ENCODE data around the gene TMEM222. TPM values are rescaled to one million over a fixed set of nuclear protein-coding genes. Genes with fewer than 3 reads are reported as not detected.

TMEM222 gene
- total and polyA plus RNA-seq, 12 donors, result 30.7 to 73.2 (median 49.8) TPM

- Histone ChIP-seq H3K4me3 (no peak overlapping the region), H3K27ac (no peak overlapping the region), H3K4me1 (replicated peaks in 1 of 2) (peaks cover 0 to 2% of the 10 kb centered on the region in 2 donors), H3K27me3 (no peaks in the 10 kb centered on the region), H3K36me3 (replicated peaks in 1 of 2) (peaks cover 0 to 32% of the 10 kb centered on the region in 2 donors), H3K9me3 (replicated peaks in 1 of 3) (no peaks in the 10 kb centered on the region)
- 86 to 92% (median 87%) methylated on average over 5 to 11 of the region's 11 CpGs for whole genome bisulfite sequencing, 4 donors
- intact Hi-C loops (cut with DNase I), result loop anchor here (10.0 kb wide), 2 partner anchors 49 to 309 kb away; no protein-coding TSS in a partner anchor
- TF ChIP-seq, protein P1, sequence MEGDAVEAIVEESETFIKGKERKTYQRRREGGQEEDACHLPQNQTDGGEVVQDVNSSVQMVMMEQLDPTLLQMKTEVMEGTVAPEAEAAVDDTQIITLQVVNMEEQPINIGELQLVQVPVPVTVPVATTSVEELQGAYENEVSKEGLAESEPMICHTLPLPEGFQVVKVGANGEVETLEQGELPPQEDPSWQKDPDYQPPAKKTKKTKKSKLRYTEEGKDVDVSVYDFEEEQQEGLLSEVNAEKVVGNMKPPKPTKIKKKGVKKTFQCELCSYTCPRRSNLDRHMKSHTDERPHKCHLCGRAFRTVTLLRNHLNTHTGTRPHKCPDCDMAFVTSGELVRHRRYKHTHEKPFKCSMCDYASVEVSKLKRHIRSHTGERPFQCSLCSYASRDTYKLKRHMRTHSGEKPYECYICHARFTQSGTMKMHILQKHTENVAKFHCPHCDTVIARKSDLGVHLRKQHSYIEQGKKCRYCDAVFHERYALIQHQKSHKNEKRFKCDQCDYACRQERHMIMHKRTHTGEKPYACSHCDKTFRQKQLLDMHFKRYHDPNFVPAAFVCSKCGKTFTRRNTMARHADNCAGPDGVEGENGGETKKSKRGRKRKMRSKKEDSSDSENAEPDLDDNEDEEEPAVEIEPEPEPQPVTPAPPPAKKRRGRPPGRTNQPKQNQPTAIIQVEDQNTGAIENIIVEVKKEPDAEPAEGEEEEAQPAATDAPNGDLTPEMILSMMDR (IDR thresholded peaks at IDR 0.05), result no peak
- no peak for TF ChIP-seq POLR2A (IDR thresholded peaks at IDR 0.05)
- no peak for DNase-seq
These were observed 15.9 kb upstream of the TMEM222 start for GRCh38 chr1:27306071-27306470.

DNA sequence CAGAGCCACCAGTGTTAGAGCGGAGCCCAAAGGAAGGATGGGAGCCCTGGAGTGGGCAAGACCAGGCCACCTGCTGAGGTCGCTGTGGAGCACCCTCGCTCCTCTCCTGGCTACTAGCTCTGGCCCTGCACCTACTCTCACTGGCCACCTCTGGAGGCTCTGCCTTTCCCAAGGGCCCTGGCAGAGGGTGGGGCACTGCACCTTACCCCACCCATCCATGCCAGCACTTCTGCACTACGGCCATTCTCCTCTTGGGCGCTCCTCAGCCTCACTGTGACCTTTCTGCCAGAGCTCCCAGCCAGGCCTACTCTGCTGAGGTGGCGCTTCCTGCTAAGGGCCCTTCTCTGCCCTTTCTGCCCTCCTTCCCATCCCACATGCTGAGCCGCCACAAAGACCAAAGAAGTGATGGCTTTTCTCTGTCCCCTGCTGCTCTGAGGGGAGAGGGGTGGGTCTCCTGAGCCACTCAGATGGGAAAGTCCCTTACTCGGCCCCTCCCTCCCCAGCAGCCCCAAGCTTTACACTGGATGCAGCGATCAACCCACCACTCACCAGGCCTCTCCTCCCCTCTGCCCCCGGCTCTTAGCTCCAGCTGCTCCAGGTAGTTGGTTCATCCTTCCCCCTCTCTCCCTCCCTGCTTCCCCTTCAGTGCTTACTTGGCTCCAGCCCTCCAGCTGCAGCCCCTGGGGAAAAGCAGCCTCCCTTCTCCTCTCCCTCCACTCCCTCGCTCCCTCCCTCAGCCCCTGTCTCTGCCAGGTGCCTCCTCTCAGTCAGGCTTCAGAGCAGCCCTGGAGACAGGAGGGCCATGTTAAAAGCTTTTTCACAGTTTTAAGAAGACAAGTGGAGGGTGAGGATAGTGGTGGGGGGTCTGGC is 14.8 kb upstream of the TMEM222 start:
- Histone ChIP-seq H3K4me3 (no peak overlapping the region), H3K27me3 (no peaks in the 10 kb centered on the region), H3K36me3 (replicated peaks in 1 of 2) (peaks cover 0 to 22% of the 10 kb centered on the region in 2 donors), H3K27ac (peak overlapping the region in 1 of 5 donors; percentile 21), H3K9me3 (replicated peaks in 1 of 3) (no peaks in the 10 kb centered on the region), H3K4me1 (replicated peaks in 1 of 2) (no peaks in the 10 kb centered on the region)
- WGBS, 4 donors, result 84 to 88% (median 86%) methylated on average over 8 to 11 of the region's 11 CpGs
- DNase-seq, result no peak
- TF ChIP-seq, protein P1 (IDR thresholded peaks at IDR 0.05), result no peak
- no peak for TF ChIP-seq POLR2A (IDR thresholded peaks at IDR 0.05)
- intact Hi-C loops (cut with DNase I), result loop anchor here (10.0 kb wide), 2 partner anchors 48 to 308 kb away; no protein-coding TSS in a partner anchor

GRCh38 chr1:27307874-27308598 is 13.9 kb upstream of the TMEM222 start:
- H3K27ac ChIP-seq, result peak overlapping the region in 1 of 5 donors; percentile 21
- TF ChIP-seq, protein P1 (IDR thresholded peaks at IDR 0.05), result no peak
- no peak for TF ChIP-seq POLR2A (IDR thresholded peaks at IDR 0.05)
- H3K9me3 ChIP-seq (replicated peaks in 1 of 3), result no peaks in the 10 kb centered on the region
- DNase-seq, result no peak
- no peaks in the 10 kb centered on the region for H3K4me1 ChIP-seq (replicated peaks in 1 of 2)
- intact Hi-C loops (cut with DNase I), result loop anchor here (10.0 kb wide), 2 partner anchors 47 to 307 kb away; no protein-coding TSS in a partner anchor
- WGBS, 4 donors, result 79 to 88% (median 86%) methylated on average over 6 of the region's 6 CpGs
- no peak overlapping the region for H3K4me3 ChIP-seq
- no peaks in the 10 kb centered on the region for H3K27me3 ChIP-seq
- peaks cover 0 to 20% of the 10 kb centered on the region in 2 donors for H3K36me3 ChIP-seq (replicated peaks in 1 of 2)

- H3K4me3 ChIP-seq, result no peak overlapping the region
- no peaks in the 10 kb centered on the region for H3K27me3 ChIP-seq
- no peaks in the 10 kb centered on the region for H3K4me1 ChIP-seq (replicated peaks in 1 of 2)
- H3K36me3 ChIP-seq (replicated peaks in 1 of 2), result no peaks in the 10 kb centered on the region
- intact Hi-C loops (cut with DNase I), result no loop called here
- 66 to 87% (median 70%) methylated on average over 3 of the region's 3 CpGs for WGBS, 4 donors
- TF ChIP-seq, protein P1 (IDR thresholded peaks at IDR 0.05), result no peak
- no peak for TF ChIP-seq POLR2A (IDR thresholded peaks at IDR 0.05)
- no peak overlapping the region for H3K27ac ChIP-seq
- no peak for DNase-seq
- H3K9me3 ChIP-seq (replicated peaks in 1 of 3), result no peaks in the 10 kb centered on the region
These were observed 7.8 kb upstream of the TMEM222 start for GRCh38 chr1:27314169-27314568.
